ENCODE data around the gene DBT. TPM values are rescaled to one million over a fixed set of nuclear protein-coding genes. Genes with fewer than 3 reads are reported as not detected.
"Not testable (repeated sequence)": the region's sequence is repeated elsewhere in the genome, so short reads cannot be mapped to it uniquely, and the experiment has no call there.

DBT gene
- total RNA-seq, 1 experiment from 2014 or later, result 20.3 TPM

- no peaks in the 10 kb centered on the region for H3K79me1 ChIP-seq (ENCODE audit: insufficient read depth, low read depth, low read length, poor library complexity, severe bottlenecking)
- no peak overlapping the region for H4K91ac ChIP-seq (ENCODE audit: insufficient read length, low read depth, low read length)
- no peaks in the 10 kb centered on the region for H3K9me3 ChIP-seq (ENCODE audit: control insufficient read depth, low read depth, low read length)
- H2AFZ ChIP-seq (ENCODE audit: low read length), result no peak overlapping the region
- Mint-ChIP-seq H3K4me1 (peaks cover 1 to 4% of the 10 kb centered on the region in 2 experiments; a peak in 2 of 4 replicates), H3K9me3 (peaks cover 11 to 16% of the 10 kb centered on the region in 2 experiments; a peak in 3 of 5 replicates), H3K4me3 (no peak overlapping the region), H3K27ac (no peak overlapping the region), H3K27me3 (ENCODE audit: low read depth) (no peaks in the 10 kb centered on the region), H3K36me3 (ENCODE audit: insufficient read depth in 1 of 3, low read depth in 3 of 3) (peaks cover 51 to 73% (median 63%) of the 10 kb centered on the region in 3 experiments)
- H3K23me2 ChIP-seq (ENCODE audit: insufficient read length, low read depth, low read length, poor library complexity, severe bottlenecking), result no peaks in the 10 kb centered on the region
- no peak overlapping the region for H2AK5ac ChIP-seq (ENCODE audit: insufficient read length, low read length)
- no peak overlapping the region for H3K14ac ChIP-seq (ENCODE audit: insufficient read depth, low read length)
- H3K56ac ChIP-seq (ENCODE audit: insufficient read length, low read depth, low read length), result no peak overlapping the region
- H3K4me2 ChIP-seq (ENCODE audit: insufficient read depth, insufficient read length, low read length), result no peak overlapping the region
- H2BK15ac ChIP-seq (ENCODE audit: low read depth, low read length), result no peak overlapping the region
- H2BK5ac ChIP-seq (ENCODE audit: insufficient read length, low read length), result no peak overlapping the region
- H3T11ph ChIP-seq (ENCODE audit: low read length), result no peak overlapping the region
- H3K23ac ChIP-seq (ENCODE audit: insufficient read length, low read depth, low read length), result no peak overlapping the region
- TF ChIP-seq CTCF (conservative IDR thresholded peaks at IDR 0.05), result no peak
- no CpG with 5 or more reads among the region's 2 CpGs for WGBS (ENCODE audit: extremely low coverage, insufficient read length, low lambda C conversion rate)
- no peak overlapping the region for H3K27ac ChIP-seq (ENCODE audit: insufficient read length, low read depth, low read length)
- H2BK12ac ChIP-seq (ENCODE audit: insufficient read length, low read depth, low read length), result no peak overlapping the region
- H3K18ac ChIP-seq (ENCODE audit: insufficient read length, low read depth, low read length), result no peak overlapping the region
- no peaks in the 10 kb centered on the region for H3K4me1 ChIP-seq (ENCODE audit: insufficient read depth, low read length)
- no peaks in the 10 kb centered on the region for H3K27me3 ChIP-seq (ENCODE audit: insufficient read depth, low read length)
- H3K4ac ChIP-seq (ENCODE audit: low read depth, low read length), result no peak overlapping the region
- no peak overlapping the region for H4K5ac ChIP-seq (ENCODE audit: insufficient read length, low read depth, low read length)
- H2BK120ac ChIP-seq (ENCODE audit: low read depth, low read length, poor library complexity, severe bottlenecking), result no peak overlapping the region
- no peak overlapping the region for H4K8ac ChIP-seq (replicated peaks; ENCODE audit: insufficient read length, low read depth, low read length)
- H2BK20ac ChIP-seq (ENCODE audit: low read depth, low read length, poor library complexity, severe bottlenecking), result no peak overlapping the region
- H3K9ac ChIP-seq (ENCODE audit: extremely low read depth, insufficient read length, low read length), result no peak overlapping the region
- no peaks in the 10 kb centered on the region for H4K20me1 ChIP-seq (ENCODE audit: control insufficient read depth, insufficient read depth, insufficient read length)
- H3K79me2 ChIP-seq (ENCODE audit: insufficient read depth, low read length), result no peaks in the 10 kb centered on the region
- no peak for DNase-seq
Measured at GRCh38 chr1:100206301-100206700, 43.3 kb downstream of the DBT start.

- H3K27ac Mint-ChIP-seq; H4K20me1 ChIP-seq (ENCODE audit: control insufficient read depth, insufficient read depth, insufficient read length); H3K23me2 ChIP-seq (ENCODE audit: insufficient read length, low read depth, low read length, poor library complexity, severe bottlenecking); H2BK15ac ChIP-seq (ENCODE audit: low read depth, low read length); H4K5ac ChIP-seq (ENCODE audit: insufficient read length, low read depth, low read length); H3T11ph ChIP-seq (ENCODE audit: low read length); H4K91ac ChIP-seq (ENCODE audit: insufficient read length, low read depth, low read length); H2AK5ac ChIP-seq (ENCODE audit: insufficient read length, low read length); H3K4ac ChIP-seq (ENCODE audit: low read depth, low read length); H2BK12ac ChIP-seq (ENCODE audit: insufficient read length, low read depth, low read length); H3K9ac ChIP-seq (ENCODE audit: extremely low read depth, insufficient read length, low read length); H3K4me1 ChIP-seq (ENCODE audit: insufficient read depth, low read length); H3K27me3 Mint-ChIP-seq (ENCODE audit: low read depth); H3K79me1 ChIP-seq (ENCODE audit: insufficient read depth, low read depth, low read length, poor library complexity, severe bottlenecking); H3K4me2 ChIP-seq (ENCODE audit: insufficient read depth, insufficient read length, low read length); H2AFZ ChIP-seq (ENCODE audit: low read length); H3K79me2 ChIP-seq (ENCODE audit: insufficient read depth, low read length); H4K8ac ChIP-seq (replicated peaks; ENCODE audit: insufficient read length, low read depth, low read length); H3K27me3 ChIP-seq (ENCODE audit: insufficient read depth, low read length); H2BK120ac ChIP-seq (ENCODE audit: low read depth, low read length, poor library complexity, severe bottlenecking); H3K9me3 ChIP-seq (ENCODE audit: control insufficient read depth, low read depth, low read length); DNase-seq; H3K14ac ChIP-seq (ENCODE audit: insufficient read depth, low read length); H3K27ac ChIP-seq (ENCODE audit: insufficient read length, low read depth, low read length); H3K18ac ChIP-seq (ENCODE audit: insufficient read length, low read depth, low read length); H3K4me3 Mint-ChIP-seq; H3K56ac ChIP-seq (ENCODE audit: insufficient read length, low read depth, low read length); H3K23ac ChIP-seq (ENCODE audit: insufficient read length, low read depth, low read length); H2BK20ac ChIP-seq (ENCODE audit: low read depth, low read length, poor library complexity, severe bottlenecking); H2BK5ac ChIP-seq (ENCODE audit: insufficient read length, low read length): not testable (repeated sequence)
- H3K36me3 Mint-ChIP-seq (ENCODE audit: insufficient read depth in 1 of 3, low read depth in 3 of 3), result peaks cover 54 to 73% (median 64%) of the 10 kb centered on the region in 3 experiments
- no CpG with 5 or more reads among the region's 2 CpGs for WGBS (ENCODE audit: extremely low coverage, insufficient read length, low lambda C conversion rate)
- peaks cover 11 to 16% of the 10 kb centered on the region in 2 experiments; a peak in 3 of 5 replicates for H3K9me3 Mint-ChIP-seq
- peaks cover 8 to 12% of the 10 kb centered on the region in 2 experiments; a peak in 3 of 4 replicates for H3K4me1 Mint-ChIP-seq
Measured at GRCh38 chr1:100205593-100205992, 44.0 kb downstream of the DBT start.

Measured in H9 (cell line).